ENCODE measurements around the gene SPTLC3. TPM values are rescaled to one million over a fixed set of nuclear protein-coding genes. Genes with fewer than 3 reads are reported as not detected.
A peak's percentile ranks its signal among the peaks of the same experiment; 100 is the strongest.

SPTLC3 gene
- total RNA-seq (2014; rRNA removed; shearing (Covaris generic); ENCODE audit: low replicate concordance), result 8.3 and 8.5 TPM in 2 replicates

DNA sequence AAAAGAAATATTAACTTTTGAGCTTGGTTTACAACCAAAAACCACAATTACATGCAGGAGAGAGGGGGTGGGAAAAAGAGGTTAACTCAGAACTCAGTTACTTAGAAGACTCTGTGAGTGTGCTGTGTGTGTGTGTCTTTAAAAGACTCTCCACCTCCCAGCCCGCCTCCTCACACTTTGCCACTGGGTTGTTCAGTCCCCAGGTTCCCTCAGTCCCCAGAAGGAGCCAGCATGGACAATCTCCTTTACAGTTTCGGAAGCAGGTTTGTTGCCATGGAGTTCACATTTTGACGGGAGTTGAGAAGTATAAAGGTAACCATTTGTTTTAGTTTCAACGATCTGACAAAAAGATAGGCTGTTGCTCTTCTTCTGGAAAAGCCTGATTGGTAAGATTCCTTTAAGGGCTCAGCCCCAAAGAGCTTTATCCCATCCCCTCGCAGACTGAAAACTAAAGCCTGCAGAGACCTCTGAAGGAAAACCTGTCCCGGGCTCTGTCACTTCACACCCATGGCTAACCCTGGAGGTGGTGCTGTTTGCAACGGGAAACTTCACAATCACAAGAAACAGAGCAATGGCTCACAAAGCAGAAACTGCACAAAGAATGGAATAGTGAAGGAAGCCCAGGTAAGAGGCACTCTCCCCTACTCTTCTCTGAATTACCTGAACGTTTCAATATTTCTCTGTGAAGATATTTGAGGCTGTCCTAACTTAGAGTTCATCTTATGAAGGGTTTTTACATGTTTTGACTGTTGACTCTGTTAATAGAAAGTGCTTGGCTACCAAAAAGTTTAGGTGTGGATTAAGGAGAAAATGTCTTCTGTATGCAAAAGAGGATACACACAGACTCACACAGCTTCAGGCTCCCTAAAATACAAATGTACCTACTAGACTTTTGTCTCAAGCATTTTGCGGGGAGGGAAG, at the start of gene SPTLC3:
Gene SPTLC3, plus strand, starts transcription at position 212 of the 921 bp plus-strand sequence. Its CDS starts 296 bp downstream, at position 508.
- DNase-seq (ENCODE audit: low read depth), result peak; percentile 81
- in situ Hi-C loops (cut with HindIII; ENCODE audit: low pct_unique_long_range_greater_than_20kb, low sequenced_read_pairs), result no loop called here

- in situ Hi-C loops (cut with HindIII; ENCODE audit: low pct_unique_long_range_greater_than_20kb, low sequenced_read_pairs), result no loop called here
- no peak for DNase-seq (ENCODE audit: low read depth)
Measured at GRCh38 chr20:12961725-12962124, 47.0 kb upstream of the SPTLC3 start.

DNA sequence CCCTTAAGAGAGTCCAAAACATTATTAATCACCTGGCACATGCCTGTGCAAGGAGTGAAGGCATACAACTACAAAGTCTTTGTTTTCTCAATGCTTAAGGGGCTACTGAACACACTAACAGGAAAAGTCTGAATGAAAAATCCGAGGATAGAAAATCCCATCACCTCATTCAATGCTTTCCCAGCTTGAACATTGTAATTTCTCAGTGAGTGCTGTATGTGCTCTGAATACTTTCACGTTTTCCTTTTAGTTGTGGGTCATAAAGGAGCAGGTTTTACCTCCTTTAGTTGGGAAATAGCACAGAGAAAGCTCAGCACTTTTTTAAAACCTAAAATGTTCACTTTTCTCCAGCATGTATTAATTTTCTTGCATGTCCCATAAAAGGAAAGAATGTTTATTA, 45.9 kb upstream of the SPTLC3 start:
- DNase-seq (ENCODE audit: low read depth), result no peak
- in situ Hi-C loops (cut with HindIII; ENCODE audit: low pct_unique_long_range_greater_than_20kb, low sequenced_read_pairs), result no loop called here

- DNase-seq (ENCODE audit: low read depth), result no peak
- in situ Hi-C loops (cut with HindIII; ENCODE audit: low pct_unique_long_range_greater_than_20kb, low sequenced_read_pairs), result no loop called here
Measured at GRCh38 chr20:12963416-12963815, 45.4 kb upstream of the SPTLC3 start.

- DNase-seq (ENCODE audit: low read depth), result no peak
- in situ Hi-C loops (cut with HindIII; ENCODE audit: low pct_unique_long_range_greater_than_20kb, low sequenced_read_pairs), result no loop called here
Measured at GRCh38 chr20:12965212-12965869, 43.4 kb upstream of the SPTLC3 start.

DNA sequence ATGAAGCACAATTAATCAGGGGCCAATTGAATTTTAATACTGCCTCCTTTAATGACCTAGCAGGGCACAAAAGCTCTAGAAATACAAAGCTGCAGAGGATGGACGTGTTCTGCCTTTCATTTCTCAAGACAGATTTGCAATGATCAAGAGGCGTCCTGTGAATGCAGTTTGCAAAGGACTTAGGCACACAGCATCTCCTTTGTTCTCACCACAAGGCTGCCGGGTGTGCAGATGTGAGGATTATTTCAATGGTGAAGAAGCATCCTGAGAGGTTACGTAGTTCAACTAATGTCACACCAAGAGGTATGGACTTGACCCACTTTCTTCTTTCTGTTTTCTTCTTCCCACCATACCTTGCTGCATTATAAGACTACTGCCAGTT, 42.9 kb upstream of the SPTLC3 start:
- DNase-seq (ENCODE audit: low read depth), result no peak
- in situ Hi-C loops (cut with HindIII; ENCODE audit: low pct_unique_long_range_greater_than_20kb, low sequenced_read_pairs), result no loop called here

DNA sequence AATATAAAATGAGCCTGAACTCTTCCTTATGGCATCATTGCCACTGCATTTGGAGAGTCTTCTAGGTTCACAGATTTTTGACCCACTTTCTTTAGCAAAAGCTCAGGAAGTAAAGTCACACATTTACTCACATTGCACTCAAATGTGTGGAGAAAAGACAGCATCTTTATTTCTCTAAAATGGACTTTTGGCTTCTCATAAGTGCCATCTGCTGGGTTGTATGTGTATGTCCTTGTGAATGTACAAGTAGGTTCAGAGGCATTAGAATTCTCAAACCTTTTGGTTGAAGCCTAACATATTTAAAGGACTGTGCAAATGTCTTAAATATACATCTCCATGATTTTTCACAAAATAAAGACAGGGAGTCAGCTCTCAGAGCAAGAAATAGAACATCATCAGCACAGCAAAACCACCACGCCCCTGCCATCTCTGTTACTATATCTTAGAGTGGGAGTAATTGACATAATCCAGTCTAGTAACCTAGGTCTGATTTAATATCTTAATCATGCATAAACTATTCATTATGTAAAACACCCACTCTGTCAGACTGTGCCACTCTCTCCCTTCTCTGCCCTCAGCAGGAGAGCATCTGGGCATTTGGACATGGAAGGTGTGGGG, 42.2 kb upstream of the SPTLC3 start:
- in situ Hi-C loops (cut with HindIII; ENCODE audit: low pct_unique_long_range_greater_than_20kb, low sequenced_read_pairs), result no loop called here
- DNase-seq (ENCODE audit: low read depth), result peak; percentile 35

DNA sequence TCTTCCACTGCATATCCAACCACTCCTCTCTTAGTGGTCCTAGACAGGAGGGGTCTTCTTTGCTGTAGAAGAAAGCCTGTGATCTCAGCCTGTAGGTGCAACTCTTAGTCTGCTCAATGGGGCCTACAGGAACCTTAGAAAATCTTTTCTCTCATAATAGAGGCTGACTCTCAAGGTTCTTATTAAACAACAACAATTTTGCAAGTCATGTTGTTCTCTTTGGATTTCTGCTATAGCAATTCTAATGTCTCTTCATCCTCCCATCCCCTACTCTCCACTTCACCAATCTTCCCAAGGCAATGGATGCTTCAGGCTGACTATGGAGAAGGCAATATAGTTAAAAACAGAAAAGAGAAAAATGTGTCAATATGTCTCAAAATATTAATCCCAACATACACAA, 40.8 kb upstream of the SPTLC3 start:
- in situ Hi-C loops (cut with HindIII; ENCODE audit: low pct_unique_long_range_greater_than_20kb, low sequenced_read_pairs), result no loop called here
- no peak for DNase-seq (ENCODE audit: low read depth)

DNA sequence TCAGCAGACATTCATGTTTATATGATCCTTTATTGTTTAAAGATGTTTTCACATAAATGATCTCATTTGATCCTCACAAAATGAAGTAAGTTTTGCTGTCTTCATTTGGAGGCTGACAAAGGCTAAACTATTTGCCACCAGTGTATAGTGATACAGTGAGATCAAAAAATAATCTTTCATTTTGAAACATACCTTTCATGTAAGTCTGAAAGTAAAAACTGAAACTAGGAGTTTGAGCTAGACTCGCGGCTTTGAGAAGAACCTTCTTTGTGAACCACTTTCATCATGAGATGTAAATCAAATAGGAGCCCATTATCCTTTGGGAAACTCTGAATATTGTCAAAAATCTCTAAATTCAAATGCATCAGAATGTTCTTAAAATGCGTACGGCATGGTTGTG, 40.3 kb upstream of the SPTLC3 start:
- no peak for DNase-seq (ENCODE audit: low read depth)
- in situ Hi-C loops (cut with HindIII; ENCODE audit: low pct_unique_long_range_greater_than_20kb, low sequenced_read_pairs), result no loop called here

DNA sequence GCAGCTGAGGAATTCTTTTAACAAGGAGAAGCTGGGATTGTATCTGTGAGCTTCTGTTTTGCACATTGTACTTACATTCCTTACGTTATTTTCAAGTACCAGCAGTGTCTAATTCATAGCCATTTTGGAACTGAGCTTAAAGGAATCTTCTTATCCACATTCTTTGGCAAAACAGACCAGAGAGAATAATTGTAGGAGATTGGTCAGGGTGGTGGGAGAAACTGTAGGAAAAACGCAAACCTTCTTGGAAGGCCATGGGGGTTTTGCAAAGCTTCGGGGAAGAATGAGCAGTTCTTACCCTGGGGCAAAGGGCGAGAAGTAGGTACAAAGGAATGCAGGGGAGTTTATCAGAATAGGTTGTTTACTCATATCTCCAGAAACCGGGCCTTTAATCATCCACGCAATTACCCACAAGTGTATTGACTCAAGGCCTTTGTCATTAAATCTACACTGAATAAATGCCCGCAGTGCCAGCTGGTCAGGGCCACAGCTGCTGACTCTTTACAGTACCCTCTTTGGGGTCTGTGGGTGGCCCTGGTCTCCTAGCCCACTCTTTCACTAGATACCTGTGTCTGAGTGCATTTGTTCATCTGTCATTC, 39.6 kb upstream of the SPTLC3 start:
- DNase-seq (ENCODE audit: low read depth), result no peak
- in situ Hi-C loops (cut with HindIII; ENCODE audit: low pct_unique_long_range_greater_than_20kb, low sequenced_read_pairs), result no loop called here

DNA sequence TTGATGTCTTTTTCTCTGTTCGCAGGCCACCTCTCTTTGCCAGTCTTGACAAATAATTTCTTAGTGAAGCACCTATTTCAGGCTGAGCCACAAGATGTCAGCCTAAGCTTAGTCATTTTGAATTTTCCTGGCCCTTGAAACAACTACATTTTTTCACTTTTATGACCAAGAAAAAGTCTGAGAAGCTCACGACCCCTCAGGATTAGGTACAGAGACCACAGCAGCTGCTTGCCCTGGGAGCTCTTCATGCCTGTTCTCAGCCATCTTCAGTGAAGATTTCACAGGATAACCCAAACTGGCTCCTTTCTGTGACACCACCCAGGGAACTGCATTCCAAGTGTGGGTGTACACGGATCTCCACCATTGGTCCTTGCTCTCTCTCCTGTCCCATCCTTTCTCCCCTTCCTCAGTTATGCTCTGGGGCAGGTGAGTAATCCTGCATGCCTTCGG, 38.4 kb upstream of the SPTLC3 start:
- DNase-seq (ENCODE audit: low read depth), result peak; percentile 44
- in situ Hi-C loops (cut with HindIII; ENCODE audit: low pct_unique_long_range_greater_than_20kb, low sequenced_read_pairs), result no loop called here

DNA sequence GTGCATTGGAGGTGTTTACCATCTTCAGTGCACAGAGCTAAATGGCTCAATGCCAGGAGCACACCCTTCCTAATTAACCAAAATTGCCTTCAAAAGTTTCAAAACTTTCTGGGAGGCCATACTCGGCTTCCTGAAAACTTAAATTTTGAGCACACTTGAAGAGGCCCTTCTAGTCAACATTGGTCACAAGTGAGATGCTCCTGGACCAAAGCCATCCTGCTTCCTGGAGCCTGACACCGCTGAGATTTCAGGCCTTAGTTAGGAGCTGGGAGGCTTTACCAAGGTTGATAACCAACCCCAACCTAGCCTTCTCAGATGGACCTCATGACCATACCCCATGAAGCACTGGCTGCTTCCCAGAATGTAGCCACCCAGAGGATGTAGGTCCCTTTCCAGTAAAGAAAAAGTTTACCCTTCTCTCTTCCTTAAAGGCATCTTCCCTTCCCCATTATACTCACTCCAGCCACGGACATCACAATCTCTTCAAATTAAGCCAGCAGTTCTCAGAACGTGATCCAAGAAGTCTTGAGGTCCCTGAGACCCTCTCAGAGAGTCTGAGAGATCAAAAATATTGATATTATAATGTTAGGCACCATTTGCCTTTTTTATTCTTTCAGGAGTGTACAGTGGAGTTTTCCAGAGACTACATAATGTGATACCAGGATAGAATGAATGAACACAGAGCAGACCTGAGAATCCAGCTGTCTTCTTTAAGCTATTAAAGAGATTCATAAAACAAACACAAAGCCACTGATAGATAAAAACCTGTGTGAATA, 32.8 kb upstream of the SPTLC3 start:
- in situ Hi-C loops (cut with HindIII; ENCODE audit: low pct_unique_long_range_greater_than_20kb, low sequenced_read_pairs), result no loop called here

DNA sequence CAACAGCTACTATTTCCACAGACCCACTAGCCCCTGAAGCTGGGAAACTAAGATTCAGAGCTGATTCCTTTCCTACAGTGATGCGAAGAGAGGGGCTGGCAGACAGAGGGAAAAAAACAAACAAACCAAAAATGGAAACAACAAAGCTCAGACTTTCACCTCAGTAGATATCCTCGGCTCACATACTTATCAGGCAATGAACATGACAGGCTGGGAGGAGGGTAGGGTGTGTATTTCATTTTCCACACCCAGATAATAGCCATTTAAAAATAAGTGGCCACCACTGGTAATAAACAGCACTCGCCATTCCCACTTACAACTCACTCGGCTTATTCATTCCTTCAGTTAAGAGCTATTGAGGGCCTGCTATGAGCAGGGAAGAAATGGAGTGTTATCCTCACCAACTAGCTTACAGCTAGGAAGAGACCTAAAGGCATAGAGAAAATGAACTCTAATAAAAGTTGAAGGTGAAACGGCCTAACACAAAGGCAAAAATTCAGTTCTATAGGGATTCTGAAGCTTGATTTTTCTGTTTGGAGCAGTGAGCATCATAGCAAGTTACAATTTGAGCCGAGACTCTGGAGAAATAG, 32.0 kb upstream of the SPTLC3 start:
- DNase-seq (ENCODE audit: low read depth), result no peak
- in situ Hi-C loops (cut with HindIII; ENCODE audit: low pct_unique_long_range_greater_than_20kb, low sequenced_read_pairs), result no loop called here

More for the DNA sequence above, 32.8 kb upstream of the SPTLC3 start:
- DNase-seq (ENCODE audit: low read depth), result no peak

DNA sequence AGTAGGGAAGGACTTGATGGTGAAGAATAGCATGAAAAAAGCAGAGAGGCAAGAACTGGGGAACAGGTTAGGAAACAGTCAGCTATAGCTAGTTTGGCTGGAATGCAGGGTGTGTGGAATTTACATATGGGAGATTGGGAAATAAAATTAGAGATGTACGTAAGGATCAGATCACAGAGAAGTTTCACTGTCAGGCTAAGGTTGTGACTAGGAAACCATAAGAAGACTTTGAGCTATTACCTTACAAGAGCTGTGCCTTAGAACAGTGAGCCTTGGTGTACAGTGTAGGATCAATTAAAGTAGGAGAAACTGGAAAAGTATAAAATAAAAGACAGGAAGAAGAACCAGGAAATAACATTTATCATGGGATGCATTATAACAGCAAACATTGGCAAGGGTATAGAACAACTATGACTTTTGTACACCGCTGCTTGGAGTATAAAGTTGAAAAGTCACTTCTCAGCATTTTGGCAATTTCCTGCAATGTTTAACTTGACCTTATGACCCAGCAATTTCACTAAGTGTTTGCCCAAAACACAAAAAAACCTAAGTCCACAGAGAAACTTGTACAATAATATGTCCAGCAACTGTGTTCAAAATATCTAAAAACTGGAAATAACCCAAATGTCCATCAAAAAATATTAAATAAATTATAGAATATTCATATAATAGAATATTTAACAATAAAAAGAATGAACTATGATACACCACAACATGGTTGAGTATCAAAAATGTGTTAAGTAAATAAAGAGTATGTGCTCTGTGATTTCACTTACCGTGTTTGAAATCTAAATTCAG, 31.2 kb upstream of the SPTLC3 start:
- no peak for DNase-seq (ENCODE audit: low read depth)
- in situ Hi-C loops (cut with HindIII; ENCODE audit: low pct_unique_long_range_greater_than_20kb, low sequenced_read_pairs), result no loop called here

DNA sequence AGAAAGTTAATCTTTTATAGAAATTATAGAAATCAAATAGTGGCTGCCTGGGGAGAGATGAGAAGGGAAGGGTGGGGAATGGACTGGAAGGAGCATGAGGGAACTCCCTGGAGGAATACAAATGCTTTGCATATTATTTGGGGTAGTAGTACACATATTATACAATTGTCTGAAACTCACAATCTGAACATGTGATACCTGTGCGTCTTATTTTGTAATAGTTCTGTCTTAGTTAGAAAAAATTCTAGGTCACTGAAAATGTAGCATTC, 30.7 kb upstream of the SPTLC3 start:
- in situ Hi-C loops (cut with HindIII; ENCODE audit: low pct_unique_long_range_greater_than_20kb, low sequenced_read_pairs), result no loop called here
- DNase-seq (ENCODE audit: low read depth), result no peak

GRCh38 chr20:12978613-12979495, 29.9 kb upstream of the SPTLC3 start:
- no peak for DNase-seq (ENCODE audit: low read depth)
- in situ Hi-C loops (cut with HindIII; ENCODE audit: low pct_unique_long_range_greater_than_20kb, low sequenced_read_pairs), result no loop called here

Measured in Caki2 (cell line).